GM19468 (cell line): ENCODE data around the gene PTGDS.

Source experiments
- ATAC-seq: cut with Tn5 transposase; IDR thresholded peaks from one replicate; pipeline ENCODE4 v1.9.1; 2021; ENCODE audit warnings: mild to moderate bottlenecking, moderate library complexity, moderate number of reproducible peaks; ENCODE audit not compliant: unreplicated experiment; ENCODE audit errors: extremely low read depth

PTGDS gene

GRCh38 chr9:136977223-136977622 is at the start of gene PTGDS:
PTGDS (plus strand) TSS chr9:136977504; CDS start chr9:136977579, 75 bp downstream.
- ATAC-seq = no peak

- no peak for ATAC-seq
Observed at GRCh38 chr9:136928591-136928990, 48.7 kb upstream of the PTGDS start.

- no peak for ATAC-seq
Observed at GRCh38 chr9:136930014-136930413, 47.3 kb upstream of the PTGDS start.

GRCh38 chr9:136931611-136932130 is 45.6 kb upstream of the PTGDS start:
- no peak for ATAC-seq

- no peak for ATAC-seq
Observed at GRCh38 chr9:136934277-136934676, 43.0 kb upstream of the PTGDS start.

GRCh38 chr9:136935651-136936050 is 41.7 kb upstream of the PTGDS start:
- ATAC-seq = no peak

GRCh38 chr9:136936645-136937170 is 40.6 kb upstream of the PTGDS start:
- no peak for ATAC-seq

GRCh38 chr9:136937186-136938001 is 39.9 kb upstream of the PTGDS start:
- no peak for ATAC-seq

- ATAC-seq = no peak
Observed at GRCh38 chr9:136939431-136939995, 37.8 kb upstream of the PTGDS start.

GRCh38 chr9:136939996-136940525 is 37.2 kb upstream of the PTGDS start:
- ATAC-seq = no peak

- ATAC-seq = no peak
Observed at GRCh38 chr9:136940526-136941230, 36.6 kb upstream of the PTGDS start.

GRCh38 chr9:136941231-136942111 is 35.8 kb upstream of the PTGDS start:
- ATAC-seq = no peak

- no peak for ATAC-seq
Observed at GRCh38 chr9:136942112-136942880, 35.0 kb upstream of the PTGDS start.

GRCh38 chr9:136942881-136943230 is 34.4 kb upstream of the PTGDS start:
- no peak for ATAC-seq

GRCh38 chr9:136943291-136944211 is 33.8 kb upstream of the PTGDS start:
- no peak for ATAC-seq

- ATAC-seq = peak; percentile 22
Observed at GRCh38 chr9:136944212-136944518, 33.1 kb upstream of the PTGDS start.

- ATAC-seq = peak; percentile 64
Observed at GRCh38 chr9:136944519-136945332, 32.6 kb upstream of the PTGDS start, which contains the start of the genes C8G and FBXW5. C8G (plus strand) TSS chr9:136945243; CDS start chr9:136945321, 78 bp downstream. FBXW5 (minus strand) TSS chr9:136944738; CDS start chr9:136944083, 655 bp downstream.
